Suprapubic skin (tissue), 3 donors: ENCODE results near the gene IQCH.

Source experiments
- CTCF ChIP-seq, 2 donors: fragments of 200-600 bp in 1 of 2; fragments of 450-650 bp in 1 of 2; sonication (generic) in 1 of 2; IDR thresholded peaks; one replicate each; pipeline ENCODE4 v1.5.1; 2016 to 2019; ENCODE audit warnings: antibody characterized with exemption in 2 of 2, mild to moderate bottlenecking in 1 of 2, moderate library complexity in 1 of 2
- POLR2AphosphoS5 ChIP-seq, 3 donors: sonication (generic); formaldehyde crosslinking; IDR thresholded peaks; one replicate each; pipeline ENCODE4 v1.6.1; 2017; ENCODE audit warnings: antibody characterized with exemption in 3 of 3

- TF ChIP-seq CTCF (IDR thresholded peaks at IDR 0.05), result no peak
- no peak for TF ChIP-seq POLR2AphosphoS5 (IDR thresholded peaks at IDR 0.05)
These were observed 167.7 kb downstream of the IQCH start for GRCh38 chr15:67422296-67422695.
